HEK293T (cell line): ENCODE data around the gene GSTM4.

Source experiments
- CTBP1 ChIP-seq: fragments of 450-650 bp; IDR thresholded peaks from 2 replicates; pipeline ENCODE4 v1.6.1; 2016; ENCODE audit warnings: borderline replicate concordance
- FOXA1 ChIP-seq: fragments of 450-650 bp; IDR thresholded peaks from 2 replicates; pipeline ENCODE4 v1.6.1; 2016; ENCODE audit warnings: mild to moderate bottlenecking

DNA sequence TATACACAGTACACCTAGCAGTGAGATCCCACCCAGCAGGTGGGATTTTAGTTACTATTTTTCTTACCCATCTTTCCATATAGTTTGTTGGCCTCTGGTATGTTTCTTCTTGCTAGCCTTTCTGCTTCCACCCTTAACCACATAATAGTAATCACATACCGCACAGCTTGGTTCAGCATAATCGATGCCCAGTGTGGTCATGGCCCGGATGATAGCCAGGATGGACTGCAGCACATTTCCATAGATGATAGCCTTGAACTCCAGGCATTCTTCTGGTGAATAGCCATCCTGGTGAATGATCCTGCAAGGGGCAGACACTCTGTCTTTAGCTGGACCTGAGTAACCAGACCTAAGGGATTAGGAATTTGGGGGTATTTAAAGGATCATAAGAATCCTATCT lies 46.0 kb upstream of the GSTM4 start:
- TF ChIP-seq CTBP1, result no peak
- no peak for TF ChIP-seq FOXA1
